HCT116 (cell line): Measurements from ENCODE around the gene ASIC3. TPM values are rescaled to one million over a fixed set of nuclear protein-coding genes. Genes with fewer than 3 reads are reported as not detected.
A peak's percentile ranks its signal among the peaks of the same experiment; 100 is the strongest.

Source experiments
- ATAC-seq: fragments of 200-7000 bp; cut with Tn5 transposase; 2 replicates; pipeline ENCODE4 v1.9.1; 2020; ENCODE audit warnings: mild to moderate bottlenecking, moderate library complexity
- BruUV-seq: library from RNA; stranded (reverse); fragments of 400-500 nt; replicated peaks from 2 replicates; lab custom pipeline; 2021; lab: Mats Ljungman, UMichigan
- CTCF ChIA-PET: fragments of 300-600 bp; sonication (Branson Sonifier 250); formaldehyde crosslinking; loops from one replicate; lab custom pipeline; 2021; ENCODE audit warnings: antibody characterized with exemption; lab: Charles Lee
- POLR2A ChIA-PET: fragments of 300-600, 350-600 bp; sonication (Branson Sonifier 250); formaldehyde crosslinking; loops from one replicate; lab custom pipeline; 2021; ENCODE audit warnings: antibody characterized with exemption; lab: Charles Lee
- RAD21 ChIA-PET, 2 experiments: fragments of 300-600 bp; sonication (Branson Sonifier 250); formaldehyde crosslinking; loops; one replicate each; lab custom pipeline; 2023; ENCODE audit warnings: low total read pairs in 2 of 2; ENCODE audit not compliant: uncharacterized antibody in 2 of 2, unreplicated experiment in 2 of 2, low non-redundant PET in 1 of 2; lab: Charles Lee
- DNase-seq: peaks from one replicate; pipeline ENCODE4 v3.0.0-alpha.2; 2010; ENCODE audit warnings: low read depth, low spot score
- H2AFZ ChIP-seq: fragments of 200-600 bp; shearing (Covaris generic), sonication (generic); 2 replicates; pipeline ENCODE4 v1.6.1; 2017; ENCODE audit warnings: low read depth, mixed run types, mixed read lengths, antibody characterized with exemption, low read length; ENCODE audit not compliant: poor library complexity, severe bottlenecking
- H3K27ac ChIP-seq: 2 replicates; pipeline ENCODE4 v1.5.1; 2012; ENCODE audit warnings: low read depth, low read length
- H3K27me3 ChIP-seq: fragments of 200-600 bp; sonication (generic); 2 replicates; pipeline ENCODE4 v1.6.1; 2016; ENCODE audit warnings: mixed run types, low read length, mixed read lengths; ENCODE audit not compliant: insufficient read depth
- H3K36me3 ChIP-seq, 2 experiments: fragments of 200-500 bp in 1 of 2; fragments of 200-600 bp in 1 of 2; sonication (Bioruptor generic) in 1 of 2; sonication (generic) in 1 of 2; 2 replicates each; pipeline versions ENCODE4 v1.5.1 to v1.6.1; 2014 to 2016; ENCODE audit warnings: low read length in 2 of 2, inconsistent platforms in 1 of 2, mixed read lengths in 1 of 2, mixed run types in 1 of 2; ENCODE audit not compliant: insufficient read depth in 2 of 2, control insufficient read depth in 1 of 2
- H3K4me1 ChIP-seq, 2 experiments: fragments of 200-600 bp in 1 of 2; sonication (generic) in 1 of 2; 2 replicates each; pipeline versions ENCODE4 v1.5.1 to v1.6.1; 2012 to 2017; ENCODE audit warnings: low read length in 2 of 2, inconsistent platforms in 1 of 2, mild to moderate bottlenecking in 1 of 2, mixed read lengths in 1 of 2, mixed run types in 1 of 2, moderate library complexity in 1 of 2; ENCODE audit not compliant: insufficient read depth in 2 of 2, control insufficient read depth in 1 of 2
- H3K4me2 ChIP-seq: fragments of 200-600 bp; sonication (generic); 2 replicates; pipeline ENCODE4 v1.6.1; 2017; ENCODE audit warnings: mixed run types, low read length, mixed read lengths
- H3K4me3 ChIP-seq, 2 experiments: fragments of 200-600 bp in 1 of 2; sonication (generic) in 1 of 2; replicated peaks in 1 of 2; 2 replicates each; pipeline ENCODE4 v1.5.1; 2011 to 2016; ENCODE audit warnings: low read length in 2 of 2, control low read depth in 1 of 2, low read depth in 1 of 2, mild to moderate bottlenecking in 1 of 2, mixed read lengths in 1 of 2, mixed run types in 1 of 2
- H3K79me2 ChIP-seq: fragments of 200-600 bp; sonication (generic); 2 replicates; pipeline ENCODE4 v1.6.1; 2017; ENCODE audit warnings: mild to moderate bottlenecking, mixed run types, low read length, moderate library complexity, mixed read lengths; ENCODE audit not compliant: insufficient read depth
- H3K9ac ChIP-seq: fragments of 200-600 bp; sonication (generic); 2 replicates; pipeline ENCODE4 v1.6.1; 2016; ENCODE audit warnings: low read length, mixed read lengths
- H3K9me2 ChIP-seq: fragments of 200-600 bp; sonication (generic), shearing (Covaris generic); 2 replicates; pipeline ENCODE4 v1.6.1; 2017; ENCODE audit warnings: mixed run types, mild to moderate bottlenecking, moderate library complexity; ENCODE audit not compliant: insufficient read depth
- H3K9me3 ChIP-seq, 2 experiments: fragments of 200-500 bp in 1 of 2; fragments of 200-600 bp in 1 of 2; sonication (Bioruptor generic) in 1 of 2; sonication (generic) in 1 of 2; 2 replicates each; pipeline ENCODE4 v1.6.1; 2014 to 2017; ENCODE audit warnings: low read length in 2 of 2, mixed read lengths in 2 of 2, inconsistent platforms in 1 of 2, low read depth in 1 of 2, mild to moderate bottlenecking in 1 of 2, mixed run types in 1 of 2, moderate library complexity in 1 of 2; ENCODE audit not compliant: control insufficient read depth in 1 of 2, insufficient read depth in 1 of 2
- H4K20me1 ChIP-seq: fragments of 200-600 bp; sonication (generic), shearing (Covaris generic); 2 replicates; pipeline ENCODE4 v1.6.1; 2017; ENCODE audit warnings: mixed run types, mild to moderate bottlenecking, moderate library complexity; ENCODE audit not compliant: insufficient read depth
- CBX3 ChIP-seq: IDR thresholded peaks from 2 replicates; pipeline ENCODE4 v1.6.1; 2012; ENCODE audit warnings: low read depth
- CEBPB ChIP-seq: IDR thresholded peaks from 2 replicates; pipeline ENCODE4 v1.6.1; 2012; ENCODE audit warnings: low read depth
- EGR1 ChIP-seq: IDR thresholded peaks from 2 replicates; pipeline ENCODE4 v1.6.1; 2012; ENCODE audit warnings: low read depth
- FOSL1 ChIP-seq: IDR thresholded peaks from 2 replicates; pipeline ENCODE4 v1.6.1; 2012; ENCODE audit warnings: low read depth
- POLR2A ChIP-seq: IDR thresholded peaks from 2 replicates; pipeline ENCODE4 v1.7.0; 2011; ENCODE audit warnings: borderline replicate concordance; ENCODE audit not compliant: insufficient read depth, insufficient read length; ENCODE audit errors: extremely low read depth
- POLR2AphosphoS5 ChIP-seq: IDR thresholded peaks from 2 replicates; pipeline ENCODE4 v1.6.1; 2011; ENCODE audit warnings: mild to moderate bottlenecking, low read depth, low read length, moderate library complexity
- RAD21 ChIP-seq: IDR thresholded peaks from 2 replicates; pipeline ENCODE4 v1.6.1; 2012; ENCODE audit warnings: low read depth, mild to moderate bottlenecking
- SIN3A ChIP-seq: IDR thresholded peaks from 2 replicates; pipeline ENCODE4 v1.6.1; 2012; ENCODE audit warnings: low read depth
- SRF ChIP-seq: IDR thresholded peaks from 2 replicates; pipeline ENCODE4 v1.6.1; 2012; ENCODE audit warnings: low read depth
- TCF7L2 ChIP-seq: IDR thresholded peaks from 2 replicates; pipeline ENCODE4 v1.7.0; 2011; ENCODE audit warnings: borderline replicate concordance, inconsistent platforms; ENCODE audit not compliant: insufficient read depth, insufficient read length; ENCODE audit errors: extremely low read depth
- YY1 ChIP-seq: IDR thresholded peaks from 2 replicates; pipeline ENCODE4 v1.6.1; 2011; ENCODE audit warnings: low read length, low read depth, moderate library complexity, mild to moderate bottlenecking; ENCODE audit not compliant: insufficient replicate concordance; ENCODE audit errors: extremely low read depth
- ZNF274 ChIP-seq: fragments of 200-500 bp; sonication (Bioruptor generic); IDR thresholded peaks from 2 replicates; pipeline ENCODE4 v1.6.1; 2014; ENCODE audit warnings: mild to moderate bottlenecking, low read depth, low read length, inconsistent platforms
- intact Hi-C: fragments of 100-400 bp; cut with micrococcal nuclease; formaldehyde crosslinking; loops from 2 replicates; pipeline ENCODE4 v1.10.0; 2022
- total RNA-seq: library from RNA; stranded (reverse); gene quantifications from one replicate; pipeline ENCODE4 v1.2.1, GENCODE V29; 2021; ENCODE audit not compliant: unreplicated experiment
- TF ChIP-seq, protein P1 (sequence below), 3 experiments: fragments of 200-600 bp in 1 of 3; sonication (generic) in 1 of 3; IDR thresholded peaks in 2 of 3; conservative IDR thresholded peaks in 1 of 3; 2 replicates each; pipeline ENCODE4 v1.5.1; 2012 to 2017; ENCODE audit warnings: low read depth in 2 of 3, low read length in 2 of 3, antibody characterized with exemption in 1 of 3, borderline replicate concordance in 1 of 3, control low read depth in 1 of 3, mild to moderate bottlenecking in 1 of 3, mixed read lengths in 1 of 3, mixed run types in 1 of 3, moderate library complexity in 1 of 3; ENCODE audit not compliant: insufficient read depth in 1 of 3
- TF ChIP-seq, protein P2 (sequence below): IDR thresholded peaks from 2 replicates; pipeline ENCODE4 v1.6.1; 2012; ENCODE audit warnings: low read depth
- TF ChIP-seq, protein P3 (sequence below): IDR thresholded peaks from 2 replicates; pipeline ENCODE4 v1.6.1; 2011; ENCODE audit warnings: mild to moderate bottlenecking, low read length, moderate library complexity; ENCODE audit not compliant: insufficient replicate concordance; ENCODE audit errors: extremely low read depth
- TF ChIP-seq, protein P4 (sequence below): IDR thresholded peaks from 2 replicates; pipeline ENCODE4 v1.6.1; 2012

ASIC3 gene
- total RNA-seq, 1 experiment from 2014 or later, result 4.4 TPM

DNA sequence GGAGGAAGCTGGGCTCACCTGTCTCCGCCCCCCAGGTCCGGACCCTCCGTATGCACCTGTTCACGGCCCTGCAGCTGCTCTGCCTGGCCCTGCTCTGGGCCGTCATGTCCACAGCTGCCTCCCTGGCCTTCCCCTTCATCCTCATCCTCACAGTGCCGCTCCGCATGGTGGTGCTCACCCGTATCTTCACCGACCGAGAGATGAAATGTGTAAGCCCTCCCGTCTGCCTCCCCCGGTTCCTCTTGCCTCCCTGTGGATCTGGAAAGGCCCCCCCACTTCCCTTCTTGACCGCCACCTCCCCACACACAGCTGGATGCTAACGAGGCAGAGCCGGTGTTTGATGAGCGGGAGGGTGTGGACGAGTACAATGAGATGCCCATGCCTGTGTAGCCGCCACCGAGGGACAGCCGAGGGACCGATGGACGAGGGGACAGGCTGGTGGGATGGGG lies 27.7 kb downstream of the ASIC3 start:
- Histone ChIP-seq H3K4me2 (no peak overlapping the region), H3K27me3 (no peaks in the 10 kb centered on the region), H4K20me1 (no peaks in the 10 kb centered on the region), H2AFZ (no peak overlapping the region), H3K27ac (peak overlapping the region; percentile 27; the same call in 1 of the 2 replicates), H3K9ac (no peak overlapping the region), H3K4me3 (no peak overlapping the region), H3K9me2 (no peaks in the 10 kb centered on the region), H3K4me1 (peaks cover 8 to 31% of the 10 kb centered on the region in 2 experiments), H3K9me3 (no peaks in the 10 kb centered on the region), H3K36me3 (peaks cover 24 to 27% of the 10 kb centered on the region in 2 experiments; a peak in 3 of 4 replicates), H3K79me2 (peaks cover 26% of the 10 kb centered on the region)
- intact Hi-C loops, result no loop called here
- CTCF ChIA-PET, result interaction anchor here (0.6 to 1.3 kb wide), 5 partner anchors 8 to 67 kb away, joined by 3 to 4 read pairs (median 3); no protein-coding TSS in a partner anchor
- ATAC-seq (no peak), DNase-seq (no peak)
- BruUV-seq, result TSS peak; percentile 29
- RAD21 ChIA-PET, result interaction anchor here in 1 of 2 experiments (1.5 kb wide), 1 partner anchor 15 kb away, joined by 3 read pairs; no protein-coding TSS in a partner anchor
- POLR2A ChIA-PET, result interaction anchor here (1.0 to 1.5 kb wide), 2 partner anchors 15 to 48 kb away, joined by 3 to 4 read pairs; partner anchors contain the start of gene ABCB8
- TF ChIP-seq, protein P1, sequence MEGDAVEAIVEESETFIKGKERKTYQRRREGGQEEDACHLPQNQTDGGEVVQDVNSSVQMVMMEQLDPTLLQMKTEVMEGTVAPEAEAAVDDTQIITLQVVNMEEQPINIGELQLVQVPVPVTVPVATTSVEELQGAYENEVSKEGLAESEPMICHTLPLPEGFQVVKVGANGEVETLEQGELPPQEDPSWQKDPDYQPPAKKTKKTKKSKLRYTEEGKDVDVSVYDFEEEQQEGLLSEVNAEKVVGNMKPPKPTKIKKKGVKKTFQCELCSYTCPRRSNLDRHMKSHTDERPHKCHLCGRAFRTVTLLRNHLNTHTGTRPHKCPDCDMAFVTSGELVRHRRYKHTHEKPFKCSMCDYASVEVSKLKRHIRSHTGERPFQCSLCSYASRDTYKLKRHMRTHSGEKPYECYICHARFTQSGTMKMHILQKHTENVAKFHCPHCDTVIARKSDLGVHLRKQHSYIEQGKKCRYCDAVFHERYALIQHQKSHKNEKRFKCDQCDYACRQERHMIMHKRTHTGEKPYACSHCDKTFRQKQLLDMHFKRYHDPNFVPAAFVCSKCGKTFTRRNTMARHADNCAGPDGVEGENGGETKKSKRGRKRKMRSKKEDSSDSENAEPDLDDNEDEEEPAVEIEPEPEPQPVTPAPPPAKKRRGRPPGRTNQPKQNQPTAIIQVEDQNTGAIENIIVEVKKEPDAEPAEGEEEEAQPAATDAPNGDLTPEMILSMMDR (IDR thresholded peaks at IDR 0.05 in 2 of 3, conservative IDR thresholded peaks at IDR 0.05 in 1 of 3; ENCODE audit: borderline replicate concordance in 1 of 3, insufficient read depth in 1 of 3, low read depth in 2 of 3, low read length in 2 of 3), result no peak
- TF ChIP-seq CBX3 (no peak), CEBPB (no peak), YY1 (no peak), SRF (no peak), SIN3A (no peak), ZNF274 (no peak), RAD21 (no peak), POLR2AphosphoS5 (no peak), FOSL1 (no peak), TCF7L2 (no peak), POLR2A (no peak), EGR1 (no peak)
- TF ChIP-seq, protein P2, sequence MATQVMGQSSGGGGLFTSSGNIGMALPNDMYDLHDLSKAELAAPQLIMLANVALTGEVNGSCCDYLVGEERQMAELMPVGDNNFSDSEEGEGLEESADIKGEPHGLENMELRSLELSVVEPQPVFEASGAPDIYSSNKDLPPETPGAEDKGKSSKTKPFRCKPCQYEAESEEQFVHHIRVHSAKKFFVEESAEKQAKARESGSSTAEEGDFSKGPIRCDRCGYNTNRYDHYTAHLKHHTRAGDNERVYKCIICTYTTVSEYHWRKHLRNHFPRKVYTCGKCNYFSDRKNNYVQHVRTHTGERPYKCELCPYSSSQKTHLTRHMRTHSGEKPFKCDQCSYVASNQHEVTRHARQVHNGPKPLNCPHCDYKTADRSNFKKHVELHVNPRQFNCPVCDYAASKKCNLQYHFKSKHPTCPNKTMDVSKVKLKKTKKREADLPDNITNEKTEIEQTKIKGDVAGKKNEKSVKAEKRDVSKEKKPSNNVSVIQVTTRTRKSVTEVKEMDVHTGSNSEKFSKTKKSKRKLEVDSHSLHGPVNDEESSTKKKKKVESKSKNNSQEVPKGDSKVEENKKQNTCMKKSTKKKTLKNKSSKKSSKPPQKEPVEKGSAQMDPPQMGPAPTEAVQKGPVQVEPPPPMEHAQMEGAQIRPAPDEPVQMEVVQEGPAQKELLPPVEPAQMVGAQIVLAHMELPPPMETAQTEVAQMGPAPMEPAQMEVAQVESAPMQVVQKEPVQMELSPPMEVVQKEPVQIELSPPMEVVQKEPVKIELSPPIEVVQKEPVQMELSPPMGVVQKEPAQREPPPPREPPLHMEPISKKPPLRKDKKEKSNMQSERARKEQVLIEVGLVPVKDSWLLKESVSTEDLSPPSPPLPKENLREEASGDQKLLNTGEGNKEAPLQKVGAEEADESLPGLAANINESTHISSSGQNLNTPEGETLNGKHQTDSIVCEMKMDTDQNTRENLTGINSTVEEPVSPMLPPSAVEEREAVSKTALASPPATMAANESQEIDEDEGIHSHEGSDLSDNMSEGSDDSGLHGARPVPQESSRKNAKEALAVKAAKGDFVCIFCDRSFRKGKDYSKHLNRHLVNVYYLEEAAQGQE, result no peak
- TF ChIP-seq, protein P3, sequence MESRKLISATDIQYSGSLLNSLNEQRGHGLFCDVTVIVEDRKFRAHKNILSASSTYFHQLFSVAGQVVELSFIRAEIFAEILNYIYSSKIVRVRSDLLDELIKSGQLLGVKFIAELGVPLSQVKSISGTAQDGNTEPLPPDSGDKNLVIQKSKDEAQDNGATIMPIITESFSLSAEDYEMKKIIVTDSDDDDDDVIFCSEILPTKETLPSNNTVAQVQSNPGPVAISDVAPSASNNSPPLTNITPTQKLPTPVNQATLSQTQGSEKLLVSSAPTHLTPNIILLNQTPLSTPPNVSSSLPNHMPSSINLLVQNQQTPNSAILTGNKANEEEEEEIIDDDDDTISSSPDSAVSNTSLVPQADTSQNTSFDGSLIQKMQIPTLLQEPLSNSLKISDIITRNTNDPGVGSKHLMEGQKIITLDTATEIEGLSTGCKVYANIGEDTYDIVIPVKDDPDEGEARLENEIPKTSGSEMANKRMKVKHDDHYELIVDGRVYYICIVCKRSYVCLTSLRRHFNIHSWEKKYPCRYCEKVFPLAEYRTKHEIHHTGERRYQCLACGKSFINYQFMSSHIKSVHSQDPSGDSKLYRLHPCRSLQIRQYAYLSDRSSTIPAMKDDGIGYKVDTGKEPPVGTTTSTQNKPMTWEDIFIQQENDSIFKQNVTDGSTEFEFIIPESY, result no peak
- TF ChIP-seq, protein P4, sequence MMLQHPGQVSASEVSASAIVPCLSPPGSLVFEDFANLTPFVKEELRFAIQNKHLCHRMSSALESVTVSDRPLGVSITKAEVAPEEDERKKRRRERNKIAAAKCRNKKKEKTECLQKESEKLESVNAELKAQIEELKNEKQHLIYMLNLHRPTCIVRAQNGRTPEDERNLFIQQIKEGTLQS, result no peak
